GM12878 (cell line): ENCODE data around the gene LRRC70.

Experiments
- ATF7 ChIP-seq: fragments of 450-650 bp; IDR thresholded peaks from 2 replicates; pipeline ENCODE4 v1.6.1; 2016; ENCODE audit warnings: low read depth, mild to moderate bottlenecking
- EZH2 ChIP-seq: IDR thresholded peaks from 2 replicates; pipeline ENCODE4 v1.6.1; 2012; ENCODE audit warnings: low read depth, mild to moderate bottlenecking, control low read depth, inconsistent platforms, low read length, borderline replicate concordance; ENCODE audit not compliant: control insufficient read depth
- FOXK2 ChIP-seq: fragments of 450-650 bp; IDR thresholded peaks from 2 replicates; pipeline ENCODE4 v1.6.1; 2017; ENCODE audit warnings: mild to moderate bottlenecking, moderate library complexity
- JUND ChIP-seq: IDR thresholded peaks from 2 replicates; pipeline ENCODE4 v1.6.1; 2012; ENCODE audit warnings: low read depth, mild to moderate bottlenecking, low read length, improper control_type of control experiment, moderate library complexity
- POLR2AphosphoS5 ChIP-seq: IDR thresholded peaks from 2 replicates; pipeline ENCODE4 v1.6.1; 2011; ENCODE audit warnings: mild to moderate bottlenecking, low read length, inconsistent platforms
- SUPT20H ChIP-seq: IDR thresholded peaks from 2 replicates; pipeline ENCODE4 v1.6.1; 2011; ENCODE audit warnings: low read depth, mild to moderate bottlenecking, low read length, moderate library complexity, borderline replicate concordance; ENCODE audit not compliant: control insufficient read depth
- TCF7 ChIP-seq: IDR thresholded peaks from 2 replicates; pipeline ENCODE4 v1.6.1; 2014; ENCODE audit warnings: antibody characterized with exemption, borderline replicate concordance
- YY1 ChIP-seq: IDR thresholded peaks from 2 replicates; pipeline ENCODE4 v1.6.1; 2011; ENCODE audit warnings: low read depth, mild to moderate bottlenecking, low read length
- TF ChIP-seq, protein P1 (sequence below), 3 experiments: IDR thresholded peaks in 2 of 3; conservative IDR thresholded peaks in 1 of 3; 2 replicates each; pipeline ENCODE4 v1.5.1; 2011; ENCODE audit warnings: low read depth in 3 of 3, low read length in 3 of 3, mild to moderate bottlenecking in 3 of 3, control low read depth in 2 of 3, moderate library complexity in 2 of 3, inconsistent platforms in 1 of 3, mixed read lengths in 1 of 3; ENCODE audit not compliant: control insufficient read depth in 2 of 3, insufficient read depth in 1 of 3; ENCODE audit errors: extremely low read depth in 1 of 3
- TF ChIP-seq, protein P2 (sequence below): IDR thresholded peaks from 2 replicates; pipeline ENCODE4 v1.6.1; 2011; ENCODE audit warnings: mild to moderate bottlenecking, low read depth, low read length, moderate library complexity; ENCODE audit not compliant: insufficient replicate concordance
- TF ChIP-seq, protein P3 (sequence below): IDR thresholded peaks from 2 replicates; pipeline ENCODE4 v1.6.1; 2012; ENCODE audit warnings: low read length, inconsistent platforms
- TF ChIP-seq, protein P4 (sequence below): IDR thresholded peaks from 2 replicates; pipeline ENCODE4 v1.6.1; 2011; ENCODE audit warnings: borderline replicate concordance, low read depth, mild to moderate bottlenecking, moderate library complexity, mixed read lengths, low read length; ENCODE audit not compliant: insufficient read depth; ENCODE audit errors: extremely low read length

DNA sequence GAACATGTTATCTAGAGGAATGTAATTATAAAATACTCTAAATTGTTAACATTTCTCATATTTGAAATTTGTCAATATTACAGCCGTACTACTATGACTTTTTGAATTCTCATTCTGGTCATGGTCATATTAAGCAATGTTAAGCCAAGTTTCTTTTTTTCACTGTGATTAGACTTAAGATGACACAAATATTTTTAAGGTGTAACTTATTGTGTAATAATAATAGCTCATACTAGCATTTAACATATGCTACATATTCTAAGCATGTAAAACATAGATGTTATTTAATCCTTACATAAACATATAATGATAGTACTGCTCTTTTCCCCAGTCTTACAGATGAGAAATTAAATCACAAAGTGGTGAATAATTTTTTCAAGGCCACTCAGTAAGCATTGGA, 35.9 kb upstream of the LRRC70 start:
- TF ChIP-seq, protein P1, sequence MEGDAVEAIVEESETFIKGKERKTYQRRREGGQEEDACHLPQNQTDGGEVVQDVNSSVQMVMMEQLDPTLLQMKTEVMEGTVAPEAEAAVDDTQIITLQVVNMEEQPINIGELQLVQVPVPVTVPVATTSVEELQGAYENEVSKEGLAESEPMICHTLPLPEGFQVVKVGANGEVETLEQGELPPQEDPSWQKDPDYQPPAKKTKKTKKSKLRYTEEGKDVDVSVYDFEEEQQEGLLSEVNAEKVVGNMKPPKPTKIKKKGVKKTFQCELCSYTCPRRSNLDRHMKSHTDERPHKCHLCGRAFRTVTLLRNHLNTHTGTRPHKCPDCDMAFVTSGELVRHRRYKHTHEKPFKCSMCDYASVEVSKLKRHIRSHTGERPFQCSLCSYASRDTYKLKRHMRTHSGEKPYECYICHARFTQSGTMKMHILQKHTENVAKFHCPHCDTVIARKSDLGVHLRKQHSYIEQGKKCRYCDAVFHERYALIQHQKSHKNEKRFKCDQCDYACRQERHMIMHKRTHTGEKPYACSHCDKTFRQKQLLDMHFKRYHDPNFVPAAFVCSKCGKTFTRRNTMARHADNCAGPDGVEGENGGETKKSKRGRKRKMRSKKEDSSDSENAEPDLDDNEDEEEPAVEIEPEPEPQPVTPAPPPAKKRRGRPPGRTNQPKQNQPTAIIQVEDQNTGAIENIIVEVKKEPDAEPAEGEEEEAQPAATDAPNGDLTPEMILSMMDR (IDR thresholded peaks at IDR 0.05 in 2 of 3, conservative IDR thresholded peaks at IDR 0.05 in 1 of 3; ENCODE audit: control insufficient read depth in 2 of 3, extremely low read depth in 1 of 3, insufficient read depth in 1 of 3, low read depth in 3 of 3, low read length in 3 of 3) = no peak
- TF ChIP-seq YY1 = no peak
- TF ChIP-seq EZH2 = no peak
- no peak for TF ChIP-seq JUND
- no peak for TF ChIP-seq ATF7
- TF ChIP-seq, protein P2, sequence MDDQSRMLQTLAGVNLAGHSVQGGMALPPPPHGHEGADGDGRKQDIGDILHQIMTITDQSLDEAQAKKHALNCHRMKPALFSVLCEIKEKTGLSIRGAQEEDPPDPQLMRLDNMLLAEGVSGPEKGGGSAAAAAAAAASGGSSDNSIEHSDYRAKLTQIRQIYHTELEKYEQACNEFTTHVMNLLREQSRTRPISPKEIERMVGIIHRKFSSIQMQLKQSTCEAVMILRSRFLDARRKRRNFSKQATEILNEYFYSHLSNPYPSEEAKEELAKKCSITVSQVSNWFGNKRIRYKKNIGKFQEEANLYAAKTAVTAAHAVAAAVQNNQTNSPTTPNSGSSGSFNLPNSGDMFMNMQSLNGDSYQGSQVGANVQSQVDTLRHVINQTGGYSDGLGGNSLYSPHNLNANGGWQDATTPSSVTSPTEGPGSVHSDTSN = no peak
- no peak for TF ChIP-seq FOXK2
- TF ChIP-seq, protein P3, sequence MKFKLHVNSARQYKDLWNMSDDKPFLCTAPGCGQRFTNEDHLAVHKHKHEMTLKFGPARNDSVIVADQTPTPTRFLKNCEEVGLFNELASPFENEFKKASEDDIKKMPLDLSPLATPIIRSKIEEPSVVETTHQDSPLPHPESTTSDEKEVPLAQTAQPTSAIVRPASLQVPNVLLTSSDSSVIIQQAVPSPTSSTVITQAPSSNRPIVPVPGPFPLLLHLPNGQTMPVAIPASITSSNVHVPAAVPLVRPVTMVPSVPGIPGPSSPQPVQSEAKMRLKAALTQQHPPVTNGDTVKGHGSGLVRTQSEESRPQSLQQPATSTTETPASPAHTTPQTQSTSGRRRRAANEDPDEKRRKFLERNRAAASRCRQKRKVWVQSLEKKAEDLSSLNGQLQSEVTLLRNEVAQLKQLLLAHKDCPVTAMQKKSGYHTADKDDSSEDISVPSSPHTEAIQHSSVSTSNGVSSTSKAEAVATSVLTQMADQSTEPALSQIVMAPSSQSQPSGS = no peak
- no peak for TF ChIP-seq SUPT20H
- TF ChIP-seq POLR2AphosphoS5 = no peak
- no peak for TF ChIP-seq TCF7
- TF ChIP-seq, protein P4, sequence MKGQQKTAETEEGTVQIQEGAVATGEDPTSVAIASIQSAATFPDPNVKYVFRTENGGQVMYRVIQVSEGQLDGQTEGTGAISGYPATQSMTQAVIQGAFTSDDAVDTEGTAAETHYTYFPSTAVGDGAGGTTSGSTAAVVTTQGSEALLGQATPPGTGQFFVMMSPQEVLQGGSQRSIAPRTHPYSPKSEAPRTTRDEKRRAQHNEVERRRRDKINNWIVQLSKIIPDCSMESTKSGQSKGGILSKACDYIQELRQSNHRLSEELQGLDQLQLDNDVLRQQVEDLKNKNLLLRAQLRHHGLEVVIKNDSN = no peak
